ACHN (cell line): ENCODE measurements around the gene CALY.
"Not testable (repeated sequence)": the region's sequence is repeated elsewhere in the genome, so short reads cannot be mapped to it uniquely, and the experiment has no call there.

Experiments used
- DNase-seq: peaks from one replicate; pipeline ENCODE4 v3.0.0-alpha.2; 2015
- in situ Hi-C: cut with HindIII; loops from 2 replicates; pipeline ENCODE4 v1.10.0; 2017; ENCODE audit warnings: low sequenced_read_pairs, low pct_ligation_motif_present, low pct_unique_long_range_greater_than_20kb

Gene CALY

GRCh38 chr10:133336577-133337369 lies at the start of gene CALY:
CALY (minus strand) TSS chr10:133336896; CDS start chr10:133328989, 7,907 bp downstream.
- no peak for DNase-seq
- in situ Hi-C loops, result no loop called here

DNA sequence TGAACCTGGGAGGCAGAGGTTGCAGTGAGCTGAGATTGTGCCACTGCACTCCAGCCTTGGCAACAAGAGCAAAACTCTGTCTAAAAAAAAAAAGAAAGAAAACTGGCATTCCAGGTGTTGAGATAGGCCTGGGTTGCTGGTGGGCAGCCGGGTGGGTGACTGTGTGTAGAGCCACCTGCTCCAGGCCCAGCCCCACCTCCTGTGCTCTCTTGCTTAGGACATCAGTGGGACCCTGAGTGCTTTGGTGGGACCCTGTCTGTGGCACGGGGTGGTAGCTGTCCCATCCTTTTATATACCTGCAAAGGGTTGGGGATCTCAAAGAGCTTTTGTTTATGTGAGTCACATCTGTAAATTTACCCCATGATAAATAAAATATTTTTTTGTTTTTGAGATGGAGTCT lies 48.5 kb upstream of the CALY start:
- DNase-seq, result no peak
- in situ Hi-C loops, result no loop called here

GRCh38 chr10:133384071-133384470 lies 47.4 kb upstream of the CALY start:
- in situ Hi-C loops, result no loop called here
- no peak for DNase-seq

DNA sequence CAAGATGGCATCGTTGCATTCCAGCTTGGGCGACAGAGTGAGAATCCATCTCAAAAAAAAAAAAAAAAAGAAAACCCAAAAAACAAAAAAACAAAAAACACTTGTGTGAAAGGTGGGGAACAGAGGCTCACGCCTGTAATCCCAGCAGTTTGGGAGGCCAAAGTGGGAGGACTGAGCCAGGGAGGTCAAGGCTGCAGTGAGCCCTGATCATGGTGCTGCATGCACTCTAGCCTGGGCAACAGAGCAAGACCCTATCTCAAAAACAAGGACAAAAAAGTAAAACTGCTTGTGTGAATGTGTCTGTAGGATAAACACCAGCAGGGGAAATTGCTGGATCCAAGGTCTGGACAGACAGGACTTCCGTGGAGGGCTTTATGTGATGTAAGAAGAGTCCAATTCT lies 46.9 kb upstream of the CALY start:
- in situ Hi-C loops, result no loop called here
- DNase-seq, result no peak

- in situ Hi-C loops, result no loop called here
- no peak for DNase-seq
These were observed 44.3 kb upstream of the CALY start for GRCh38 chr10:133381036-133381435.

DNA sequence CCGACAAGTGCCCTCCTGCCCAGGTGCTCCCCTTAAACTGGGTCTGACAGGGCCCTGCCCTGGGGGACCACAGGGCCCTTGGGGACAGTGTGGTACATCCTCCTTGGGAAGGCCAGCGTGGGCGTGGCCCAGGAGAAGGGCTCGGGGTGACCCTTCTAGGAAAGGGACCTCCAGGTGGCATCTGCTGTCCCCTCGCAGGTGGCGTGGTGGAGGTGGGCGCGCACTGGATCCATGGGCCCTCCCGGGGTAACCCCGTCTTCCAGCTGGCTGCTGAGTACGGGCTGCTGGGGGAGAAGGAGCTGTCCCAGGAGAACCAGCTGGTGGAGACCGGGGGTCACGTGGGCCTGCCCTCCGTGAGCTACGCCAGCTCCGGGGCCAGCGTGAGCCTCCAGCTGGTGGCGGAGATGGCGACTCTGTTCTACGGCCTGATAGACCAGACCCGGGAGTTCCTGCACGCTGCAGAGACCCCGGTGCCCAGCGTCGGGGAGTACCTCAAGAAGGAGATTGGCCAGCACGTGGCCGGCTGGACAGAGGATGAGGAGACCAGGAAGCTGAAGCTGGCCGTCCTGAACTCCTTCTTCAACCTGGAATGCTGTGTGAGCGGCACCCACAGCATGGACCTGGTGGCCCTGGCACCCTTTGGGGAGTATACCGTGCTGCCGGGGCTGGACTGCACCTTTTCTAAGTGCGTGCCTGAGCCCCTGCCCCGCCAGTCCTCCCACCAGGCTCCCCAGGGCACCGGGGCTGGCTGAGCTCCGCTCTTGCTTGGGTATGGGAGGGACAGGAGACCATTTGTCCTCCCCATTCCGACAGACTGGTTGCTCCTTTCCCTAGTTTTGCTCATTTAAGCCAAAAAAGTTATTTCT lies 43.3 kb upstream of the CALY start:
- DNase-seq, result no peak
- in situ Hi-C loops, result no loop called here

GRCh38 chr10:133379152-133379800 lies 42.6 kb upstream of the CALY start, which contains the start of gene PAOX:
PAOX (plus strand) TSS chr10:133379262; CDS start chr10:133379317, 55 bp downstream.
- peak; percentile 66 for DNase-seq
- in situ Hi-C loops, result no loop called here

DNA sequence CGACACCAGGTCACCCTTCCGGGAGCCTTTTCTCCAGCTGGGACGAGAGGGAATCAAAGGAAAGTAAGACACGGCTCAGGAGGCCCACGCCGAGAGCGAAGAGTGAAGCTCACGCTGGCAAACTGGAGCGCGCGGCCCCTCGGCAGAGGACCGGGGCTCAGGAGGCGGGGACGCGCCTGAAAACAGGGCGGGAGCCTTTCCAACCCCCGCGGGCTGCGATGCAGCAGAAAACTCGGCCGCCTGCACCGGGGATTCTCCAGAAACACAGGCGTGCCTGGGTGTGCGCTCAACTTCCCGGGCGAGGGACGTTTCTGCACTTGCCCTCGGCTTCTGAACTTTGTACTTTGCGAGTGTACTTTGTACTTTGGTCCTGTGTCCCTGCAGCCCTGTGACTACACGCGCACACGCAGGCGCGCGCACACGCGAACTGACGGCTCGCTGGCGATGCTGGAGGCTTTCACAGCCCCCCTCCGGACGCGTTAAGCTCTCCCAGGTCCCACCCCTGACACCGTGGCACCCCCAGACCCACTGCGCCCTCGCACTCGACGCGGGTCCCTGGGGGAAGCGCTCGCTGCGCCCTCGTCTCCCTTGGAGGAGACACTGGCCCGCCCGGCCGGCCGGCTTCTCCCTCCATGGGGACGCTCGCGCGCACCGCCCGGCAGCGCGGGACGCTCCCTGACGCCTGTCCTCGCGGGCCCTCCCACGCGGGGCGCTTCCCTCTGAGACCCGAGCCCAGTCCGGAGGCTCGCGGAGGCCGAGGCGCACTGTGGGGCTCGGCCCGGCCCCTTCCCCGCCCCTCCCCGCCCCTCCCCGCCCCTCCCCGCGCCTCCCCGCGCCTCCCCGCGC lies 41.8 kb upstream of the CALY start:
- peak; percentile 54 for DNase-seq
- in situ Hi-C loops, result no loop called here

- in situ Hi-C loops, result no loop called here
These were observed 41.1 kb upstream of the CALY start for GRCh38 chr10:133377818-133378250.

GRCh38 chr10:133377025-133377817 lies 40.5 kb upstream of the CALY start:
- no peak for DNase-seq
- in situ Hi-C loops, result no loop called here

More at GRCh38 chr10:133377818-133378250, 41.1 kb upstream of the CALY start:
- no peak for DNase-seq

GRCh38 chr10:133376183-133376582 lies 39.5 kb upstream of the CALY start:
- in situ Hi-C loops, DNase-seq: not testable (repeated sequence)

DNA sequence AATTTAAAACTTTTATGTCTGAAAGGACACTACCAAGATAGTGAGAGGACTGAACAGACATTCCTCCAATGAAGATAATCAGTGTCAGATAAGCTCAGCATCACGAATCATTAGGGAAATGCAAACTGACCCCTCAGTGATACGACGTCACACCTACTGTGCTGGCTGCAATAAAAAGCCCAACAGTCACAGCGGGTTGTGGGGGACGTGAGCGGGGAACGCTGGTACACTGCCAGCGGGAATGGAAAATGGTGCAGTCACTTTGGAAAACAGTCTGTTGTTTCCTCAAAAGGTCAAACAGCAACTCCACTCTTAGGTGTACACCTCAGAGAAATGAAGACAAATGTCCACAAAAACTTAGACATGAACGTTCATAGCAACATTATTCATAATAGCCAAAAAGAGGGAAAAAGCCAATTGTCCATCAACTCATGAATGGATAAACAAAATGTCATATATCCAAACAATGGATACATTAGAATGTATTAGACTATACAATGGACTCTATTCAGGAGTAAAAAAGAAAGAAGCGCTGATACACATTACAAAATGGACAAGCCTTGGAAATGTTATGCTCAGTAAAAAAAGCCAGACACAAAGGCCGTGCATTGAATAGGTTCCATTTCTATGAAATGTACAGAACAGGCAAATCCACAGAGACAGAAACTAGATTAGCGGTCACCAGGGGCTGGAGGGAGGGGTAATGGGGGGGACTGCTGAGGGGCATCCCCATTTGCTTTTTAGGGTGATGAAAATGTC lies 38.8 kb upstream of the CALY start:
- in situ Hi-C loops, result no loop called here
- DNase-seq, result no peak

GRCh38 chr10:133373174-133374090 lies 36.7 kb upstream of the CALY start, which contains the start of gene ECHS1:
ECHS1 (minus strand) TSS chr10:133373354; CDS start chr10:133373333, 21 bp downstream.
- in situ Hi-C loops, result no loop called here

GRCh38 chr10:133372507-133372906 lies 35.8 kb upstream of the CALY start:
- in situ Hi-C loops, result no loop called here
- no peak for DNase-seq

More at GRCh38 chr10:133373174-133374090, 36.7 kb upstream of the CALY start, which contains the start of gene ECHS1:
- DNase-seq, result peak; percentile 95

GRCh38 chr10:133370030-133370786 lies 33.5 kb upstream of the CALY start:
- in situ Hi-C loops, result no loop called here
- DNase-seq, result no peak
